HG03439 (cell line): Measurements from ENCODE around the gene SNX24.
"Not testable (repeated sequence)": the region's sequence is repeated elsewhere in the genome, so short reads cannot be mapped to it uniquely, and the experiment has no call there.

ENCODE experiments used
- ATAC-seq: cut with Tn5 transposase; IDR thresholded peaks from one replicate; pipeline ENCODE4 v1.9.1; 2021; ENCODE audit warnings: mild to moderate bottlenecking, moderate library complexity; ENCODE audit not compliant: unreplicated experiment

SNX24 gene

DNA sequence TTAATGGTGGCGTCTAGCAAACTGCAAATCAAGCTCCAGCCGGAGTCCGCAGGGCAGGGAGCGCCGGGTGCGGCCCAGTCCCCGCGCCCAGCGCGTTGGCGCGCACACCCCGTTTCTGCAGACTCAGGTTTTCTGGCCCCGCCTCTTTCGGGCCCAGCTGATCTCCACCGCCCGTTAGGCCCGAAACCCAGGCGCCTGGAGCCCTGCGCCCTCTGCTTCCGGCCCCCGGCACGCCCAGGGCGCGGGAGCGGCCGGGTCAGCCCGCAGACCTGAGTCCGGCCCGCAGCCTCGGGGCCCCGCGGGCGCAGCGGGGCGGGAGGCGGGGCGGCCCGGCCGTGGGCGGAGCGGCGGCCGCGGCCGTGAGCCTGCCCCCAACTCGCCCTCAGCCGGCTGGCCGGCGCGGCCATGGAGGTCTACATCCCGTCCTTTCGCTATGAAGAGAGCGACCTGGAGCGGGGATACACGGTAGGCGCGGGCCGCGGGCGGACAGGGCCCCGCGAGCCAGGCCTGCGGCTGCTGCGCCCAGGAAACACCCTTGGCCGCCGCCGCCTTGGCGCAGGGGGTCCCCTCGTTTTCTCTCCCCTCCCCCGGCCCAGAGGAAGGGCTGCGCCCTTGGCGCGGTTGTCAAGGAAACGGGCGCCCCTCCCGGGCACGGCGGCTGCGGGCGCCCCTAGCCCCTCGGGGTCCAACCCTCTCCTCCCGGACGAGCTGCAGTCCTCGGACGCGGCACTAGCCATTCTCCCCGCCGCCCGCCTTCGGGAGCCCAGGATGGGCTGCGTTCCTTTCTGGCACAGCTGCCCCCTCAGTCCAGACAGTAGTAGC is at the start of gene SNX24:
SNX24 (plus strand) TSS at position 385 of the 822 bp plus-strand sequence; CDS start at position 406, 21 bp downstream.
- ATAC-seq = peak; percentile 90

DNA sequence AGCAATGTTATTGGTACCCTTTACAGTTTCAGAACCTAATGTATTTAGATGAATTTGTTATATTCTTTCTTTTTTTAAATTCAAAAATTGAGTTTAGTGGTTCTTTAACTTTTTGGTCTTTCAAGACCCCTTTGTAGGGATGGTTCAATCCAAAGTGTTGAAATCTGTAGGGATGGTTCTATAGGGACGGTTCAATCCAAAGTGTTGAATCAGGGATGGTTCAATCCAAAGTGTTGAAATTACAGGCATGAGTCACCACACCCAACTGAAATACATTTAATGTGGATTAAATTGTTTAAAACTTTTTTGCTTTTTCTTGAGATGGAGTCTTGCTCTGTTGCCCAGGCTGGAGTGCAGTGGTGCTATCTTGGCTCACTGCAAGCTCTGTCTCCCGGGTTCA is 39.9 kb upstream of the SNX24 start:
- no peak for ATAC-seq

DNA sequence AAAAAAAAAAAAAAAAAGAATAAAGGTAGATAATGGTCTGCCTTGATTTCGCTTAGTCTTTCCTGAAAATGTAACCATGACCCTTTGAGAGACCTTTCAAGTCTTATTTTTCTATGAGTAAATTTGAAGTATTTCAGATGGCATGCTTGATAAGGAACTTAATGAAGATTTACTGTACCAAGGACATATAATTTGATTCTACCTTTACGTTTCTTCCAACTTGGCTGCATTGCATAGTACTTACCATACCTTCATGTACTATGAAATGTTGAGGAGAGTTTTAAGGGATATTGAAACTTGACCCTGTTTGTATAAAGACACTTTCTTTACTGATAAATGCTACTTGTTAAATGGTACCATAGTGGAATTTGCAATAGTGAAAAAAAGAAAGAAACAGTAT is 35.0 kb upstream of the SNX24 start:
- no peak for ATAC-seq

DNA sequence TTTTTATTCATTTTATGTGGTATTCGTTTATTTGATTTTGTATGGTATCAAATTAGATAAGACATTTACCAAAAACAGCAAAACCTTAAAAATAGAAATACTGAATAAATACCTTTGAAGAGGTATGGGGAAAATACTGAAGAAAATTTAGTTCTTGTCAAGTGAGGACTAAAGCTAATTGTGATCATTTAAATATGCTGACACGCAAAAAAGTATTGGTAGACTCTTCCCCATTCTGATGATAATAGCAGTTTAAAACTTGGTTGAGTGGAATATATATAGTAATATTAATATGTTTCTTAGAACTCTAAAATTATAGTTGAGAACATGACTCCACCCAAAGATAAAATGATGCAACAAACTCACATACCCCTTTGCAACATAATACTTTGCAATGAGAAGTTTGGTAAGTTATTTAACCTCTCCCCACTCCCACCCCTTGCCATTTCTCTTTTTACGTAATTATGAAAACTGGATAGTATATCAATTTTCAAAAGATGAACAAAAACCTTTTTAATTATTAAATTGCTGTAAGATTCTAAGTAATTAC is 30.1 kb upstream of the SNX24 start:
- ATAC-seq = no peak

DNA sequence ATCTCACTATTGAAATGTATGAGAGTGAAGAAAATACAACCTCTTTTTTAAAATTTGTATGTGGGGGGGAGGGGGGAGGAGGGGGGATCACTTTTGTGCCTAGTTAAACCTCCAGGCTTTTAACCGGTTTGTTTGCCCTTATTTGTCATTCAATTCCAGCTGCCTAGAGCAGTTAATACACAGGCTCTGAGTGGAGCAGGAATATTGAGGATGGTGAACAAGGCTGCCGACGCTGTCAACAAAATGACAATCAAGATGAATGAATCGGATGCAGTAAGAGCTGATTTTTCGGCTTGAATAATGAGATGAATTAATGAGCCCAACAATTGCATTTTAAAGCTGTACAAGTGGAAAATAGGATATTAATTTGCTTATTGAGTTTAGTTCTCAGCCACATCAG is 28.7 kb upstream of the SNX24 start:
- ATAC-seq = no peak

- no peak for ATAC-seq
Measured at GRCh38 chr5:122831984-122832383, 13.4 kb upstream of the SNX24 start.

GRCh38 chr5:122835681-122836080 is 9.7 kb upstream of the SNX24 start:
- ATAC-seq = no peak

- no peak for ATAC-seq
Measured at GRCh38 chr5:122836947-122837346, 8.5 kb upstream of the SNX24 start.

- ATAC-seq = no peak
Measured at GRCh38 chr5:122839731-122840130, 5.7 kb upstream of the SNX24 start.

GRCh38 chr5:122842016-122842580 is 3.3 kb upstream of the SNX24 start:
- no peak for ATAC-seq

GRCh38 chr5:122844136-122844909 is 1.1 kb upstream of the SNX24 start:
- no peak for ATAC-seq

- peak; percentile 41 for ATAC-seq
Measured at GRCh38 chr5:122844910-122845228, 544 bp upstream of the SNX24 start.

DNA sequence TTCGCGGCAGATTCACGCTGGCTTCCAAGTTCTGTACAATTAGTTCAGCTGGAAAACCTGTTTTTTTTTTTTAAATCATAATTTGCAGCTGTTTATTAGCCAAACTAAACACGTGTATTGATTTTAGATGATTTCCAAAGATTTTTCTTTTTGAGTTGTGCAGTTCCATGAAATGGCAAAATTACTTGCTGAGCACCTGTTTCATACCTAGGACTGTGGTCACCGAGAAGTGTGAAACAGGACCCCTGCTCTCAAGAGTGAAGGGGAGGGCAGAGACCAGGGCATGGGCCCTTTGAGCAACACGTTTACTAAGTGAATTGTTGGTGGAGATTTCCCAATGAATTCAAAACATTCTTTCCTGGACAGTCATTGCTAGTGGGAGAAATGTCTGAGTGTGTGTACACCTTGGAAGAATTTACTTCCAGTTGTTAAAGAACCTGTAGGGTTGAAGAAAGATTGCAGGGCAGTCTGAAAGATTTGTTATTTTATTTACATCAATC is 688 bp downstream of the SNX24 start:
- no peak for ATAC-seq

- ATAC-seq = no peak
Measured at GRCh38 chr5:122847687-122848081, 2.3 kb downstream of the SNX24 start.

- ATAC-seq = no peak
Measured at GRCh38 chr5:122849771-122850170, 4.4 kb downstream of the SNX24 start.

- not testable (repeated sequence) for ATAC-seq
Measured at GRCh38 chr5:122857538-122857937, 12.1 kb downstream of the SNX24 start.

- no peak for ATAC-seq
Measured at GRCh38 chr5:122858451-122858850, 13.0 kb downstream of the SNX24 start.

DNA sequence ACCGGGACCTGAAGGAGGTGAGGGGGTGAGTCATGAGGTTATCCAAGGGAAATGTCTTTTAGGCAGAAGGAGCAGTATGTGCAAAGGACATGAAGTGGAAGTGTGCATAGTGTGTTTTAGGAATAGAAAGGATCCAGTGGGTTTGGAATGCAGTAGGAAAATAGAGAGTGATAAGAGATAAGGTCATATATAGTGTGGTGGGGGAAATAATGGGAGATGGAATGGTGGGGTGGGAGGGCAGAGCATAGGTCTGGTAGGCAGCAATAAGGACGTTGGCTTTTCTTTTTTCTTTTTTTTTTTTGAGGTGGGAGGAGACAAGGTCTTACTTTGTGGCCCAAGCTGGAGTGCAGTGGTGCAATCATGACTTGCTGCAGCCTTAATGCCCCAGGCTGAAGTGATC is 17.8 kb downstream of the SNX24 start:
- no peak for ATAC-seq

DNA sequence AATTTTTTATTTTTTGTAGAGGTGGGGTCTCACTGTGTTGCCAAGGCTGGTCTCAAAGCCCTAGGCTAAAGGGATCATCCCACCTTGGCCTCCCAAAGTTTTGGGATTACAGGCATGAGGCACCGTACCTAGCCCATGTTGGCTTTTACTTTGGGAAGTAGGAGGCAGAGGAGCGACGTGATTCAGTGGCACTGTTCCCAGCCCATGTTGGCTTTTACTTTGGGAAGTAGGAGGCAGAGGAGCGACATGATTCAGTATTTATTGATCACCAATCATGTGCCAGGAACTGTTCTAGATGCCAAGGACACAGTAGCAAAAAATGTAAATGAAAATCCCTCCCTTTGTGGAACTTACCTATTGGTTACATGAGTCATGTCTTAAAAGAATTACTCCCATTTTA is 18.3 kb downstream of the SNX24 start:
- ATAC-seq = no peak

DNA sequence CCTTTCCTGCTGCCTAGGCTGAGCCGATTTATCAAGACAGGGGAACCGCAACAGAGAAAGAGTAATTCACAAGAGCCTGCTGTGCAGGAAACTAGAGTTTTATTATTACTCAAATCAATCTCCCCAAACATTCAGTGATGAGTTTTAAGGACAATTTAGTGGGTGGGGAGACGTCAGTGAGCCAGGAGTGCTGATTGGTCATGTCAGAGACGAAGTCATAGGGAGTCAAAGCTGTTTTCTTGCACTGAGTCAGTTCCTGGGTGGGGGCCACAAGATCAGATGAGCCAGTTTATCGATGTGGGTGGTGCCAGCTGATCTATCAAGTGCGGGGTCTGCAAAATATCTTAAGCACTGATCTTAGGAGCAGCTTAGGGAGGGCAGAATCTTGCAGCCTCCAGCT is 19.0 kb downstream of the SNX24 start:
- no peak for ATAC-seq

DNA sequence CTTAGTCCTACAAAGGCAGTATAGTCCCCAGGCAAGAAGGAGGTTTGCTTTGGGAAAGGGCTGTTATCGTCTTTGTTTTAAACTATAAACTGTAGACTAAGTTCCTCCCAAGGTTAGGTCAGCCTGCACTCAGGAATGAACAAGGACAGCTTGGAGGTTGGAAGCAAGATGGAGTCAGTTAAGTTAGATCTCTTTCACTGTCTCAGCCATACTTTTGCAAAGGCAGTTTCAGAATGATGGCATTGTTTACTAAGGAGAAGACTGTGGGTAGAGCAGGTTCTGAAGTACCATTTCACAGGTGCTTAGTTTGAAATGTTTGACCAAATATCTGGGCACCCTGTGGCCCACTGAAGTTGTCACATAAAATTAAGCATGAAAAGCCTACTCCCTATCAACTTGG is 19.4 kb downstream of the SNX24 start:
- no peak for ATAC-seq
